Astrocyte of the spinal cord (primary cell): ENCODE measurements around the gene GATC.
"Not testable (repeated sequence)": the region's sequence is repeated elsewhere in the genome, so short reads cannot be mapped to it uniquely, and the experiment has no call there.

Experiments
- DNase-seq: peaks from one replicate; pipeline ENCODE4 v3.0.0; 2011; ENCODE audit warnings: low read depth, low spot score
- H3K4me3 ChIP-seq: 2 replicates; pipeline ENCODE4 v1.5.1; 2011; ENCODE audit warnings: low read depth, mild to moderate bottlenecking, low read length, moderate library complexity
- in situ Hi-C: cut with HindIII; loops from 2 replicates; pipeline ENCODE4 v1.10.0; 2017; ENCODE audit warnings: low sequenced_read_pairs
- TF ChIP-seq, protein P1 (sequence below): IDR thresholded peaks from 2 replicates; pipeline ENCODE4 v1.5.1; 2012; ENCODE audit warnings: low read depth, mild to moderate bottlenecking, low read length, inconsistent platforms

GATC gene

DNA sequence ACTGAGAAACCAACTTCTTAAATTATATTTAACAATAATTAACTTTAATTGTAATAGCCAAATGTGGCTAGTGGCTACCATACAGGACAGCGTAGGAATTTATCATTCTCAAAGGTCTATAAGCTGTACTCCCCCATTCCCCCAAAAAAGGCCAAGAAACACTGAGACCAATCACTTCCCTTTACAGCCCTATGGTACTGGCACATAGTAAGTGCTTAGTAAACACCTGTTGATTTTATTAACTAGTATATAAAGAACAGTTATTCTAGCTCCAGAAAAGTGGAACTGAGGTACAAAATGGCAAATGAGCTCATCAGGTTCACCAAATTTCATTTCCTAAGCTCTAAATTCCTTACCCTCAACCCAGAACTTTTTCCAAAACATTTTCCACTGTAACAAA is 29.4 kb downstream of the GATC start:
- TF ChIP-seq, protein P1, sequence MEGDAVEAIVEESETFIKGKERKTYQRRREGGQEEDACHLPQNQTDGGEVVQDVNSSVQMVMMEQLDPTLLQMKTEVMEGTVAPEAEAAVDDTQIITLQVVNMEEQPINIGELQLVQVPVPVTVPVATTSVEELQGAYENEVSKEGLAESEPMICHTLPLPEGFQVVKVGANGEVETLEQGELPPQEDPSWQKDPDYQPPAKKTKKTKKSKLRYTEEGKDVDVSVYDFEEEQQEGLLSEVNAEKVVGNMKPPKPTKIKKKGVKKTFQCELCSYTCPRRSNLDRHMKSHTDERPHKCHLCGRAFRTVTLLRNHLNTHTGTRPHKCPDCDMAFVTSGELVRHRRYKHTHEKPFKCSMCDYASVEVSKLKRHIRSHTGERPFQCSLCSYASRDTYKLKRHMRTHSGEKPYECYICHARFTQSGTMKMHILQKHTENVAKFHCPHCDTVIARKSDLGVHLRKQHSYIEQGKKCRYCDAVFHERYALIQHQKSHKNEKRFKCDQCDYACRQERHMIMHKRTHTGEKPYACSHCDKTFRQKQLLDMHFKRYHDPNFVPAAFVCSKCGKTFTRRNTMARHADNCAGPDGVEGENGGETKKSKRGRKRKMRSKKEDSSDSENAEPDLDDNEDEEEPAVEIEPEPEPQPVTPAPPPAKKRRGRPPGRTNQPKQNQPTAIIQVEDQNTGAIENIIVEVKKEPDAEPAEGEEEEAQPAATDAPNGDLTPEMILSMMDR, result no peak
- in situ Hi-C loops, result no loop called here
- H3K4me3 ChIP-seq, result no peak overlapping the region
- DNase-seq, result no peak

- in situ Hi-C loops, result no loop called here
- H3K4me3 ChIP-seq, result no peak overlapping the region
- no peak for DNase-seq
- TF ChIP-seq, protein P1, result no peak
Measured at GRCh38 chr12:120479458-120479857, 33.2 kb downstream of the GATC start.

DNA sequence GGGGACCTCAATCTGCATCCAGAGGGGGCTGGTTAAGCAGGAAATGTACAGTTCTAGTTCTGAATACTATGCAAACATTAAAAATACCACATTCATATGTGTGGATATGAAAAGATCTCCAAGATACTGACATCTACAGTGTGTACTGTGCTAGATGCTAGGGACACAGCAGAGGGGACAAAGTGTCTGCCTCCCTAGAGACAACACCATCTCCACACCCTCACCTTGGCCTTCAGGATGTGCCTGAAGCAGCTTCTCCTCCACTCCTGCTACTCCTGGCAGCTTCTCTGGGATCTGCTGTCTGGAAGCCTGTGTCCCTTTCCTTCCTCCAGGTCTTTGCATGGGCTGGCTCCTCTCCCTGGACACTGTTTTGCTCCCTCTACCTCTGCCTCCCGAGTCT is 34.0 kb downstream of the GATC start:
- H3K4me3 ChIP-seq, result no peak overlapping the region
- no peak for DNase-seq
- in situ Hi-C loops, result no loop called here
- TF ChIP-seq, protein P1, result no peak

DNA sequence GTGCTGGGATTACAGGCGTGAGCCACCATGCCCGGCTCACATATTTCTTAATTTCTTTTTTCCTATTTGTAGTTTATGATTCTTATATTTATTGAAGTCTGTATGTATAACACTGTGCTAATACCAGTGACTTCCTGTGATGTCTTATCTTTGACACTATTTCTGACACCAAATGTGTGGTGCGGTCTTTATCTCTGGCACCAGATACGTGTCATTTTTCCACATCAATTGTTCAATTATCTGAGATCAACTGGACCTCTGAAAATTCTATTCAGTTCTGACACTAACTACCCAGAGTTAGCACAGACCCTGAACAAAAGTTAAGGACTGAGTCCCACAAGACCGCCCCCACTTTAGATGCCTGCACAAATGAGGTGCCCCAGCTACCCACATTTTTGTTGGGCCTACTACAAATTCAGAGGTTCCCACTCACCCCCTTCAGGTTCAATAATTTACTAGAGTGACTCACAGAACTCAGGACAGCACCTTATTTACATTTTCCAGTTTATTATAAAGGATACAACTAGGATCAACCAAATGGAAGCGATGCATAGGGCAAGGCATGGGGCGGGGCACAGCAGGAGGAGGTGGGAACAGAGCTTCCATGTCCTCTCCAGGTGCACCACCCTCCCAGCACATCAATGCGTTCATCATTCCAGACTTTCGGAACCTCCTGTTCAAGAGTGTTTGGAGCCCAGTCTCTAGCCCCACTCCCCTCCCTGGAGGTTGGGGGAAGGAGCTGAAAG is 35.0 kb downstream of the GATC start:
- DNase-seq, result no peak
- no peak overlapping the region for H3K4me3 ChIP-seq
- TF ChIP-seq, protein P1, result no peak
- in situ Hi-C loops, result no loop called here

DNA sequence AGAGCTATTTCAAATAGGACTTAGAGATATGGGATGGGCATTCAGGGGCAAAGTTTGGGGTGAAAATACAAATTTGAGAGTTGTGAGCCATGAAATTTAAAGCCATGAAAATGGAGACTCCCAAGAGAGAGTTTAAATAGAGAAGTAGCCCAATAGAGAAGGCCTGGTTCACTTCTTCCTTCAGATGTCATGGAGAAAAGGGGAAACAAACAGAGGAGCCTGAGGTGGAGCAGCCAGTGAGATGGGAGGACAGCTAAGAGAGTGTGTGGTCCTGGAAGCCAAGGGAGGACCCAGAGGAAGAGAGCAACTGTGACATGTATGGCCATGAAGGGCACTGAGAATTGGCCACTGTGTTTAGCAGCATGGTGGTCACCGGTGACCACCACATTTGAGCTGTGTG is 37.4 kb downstream of the GATC start:
- no peak overlapping the region for H3K4me3 ChIP-seq
- TF ChIP-seq, protein P1, result no peak
- in situ Hi-C loops, result no loop called here
- DNase-seq, result no peak

DNA sequence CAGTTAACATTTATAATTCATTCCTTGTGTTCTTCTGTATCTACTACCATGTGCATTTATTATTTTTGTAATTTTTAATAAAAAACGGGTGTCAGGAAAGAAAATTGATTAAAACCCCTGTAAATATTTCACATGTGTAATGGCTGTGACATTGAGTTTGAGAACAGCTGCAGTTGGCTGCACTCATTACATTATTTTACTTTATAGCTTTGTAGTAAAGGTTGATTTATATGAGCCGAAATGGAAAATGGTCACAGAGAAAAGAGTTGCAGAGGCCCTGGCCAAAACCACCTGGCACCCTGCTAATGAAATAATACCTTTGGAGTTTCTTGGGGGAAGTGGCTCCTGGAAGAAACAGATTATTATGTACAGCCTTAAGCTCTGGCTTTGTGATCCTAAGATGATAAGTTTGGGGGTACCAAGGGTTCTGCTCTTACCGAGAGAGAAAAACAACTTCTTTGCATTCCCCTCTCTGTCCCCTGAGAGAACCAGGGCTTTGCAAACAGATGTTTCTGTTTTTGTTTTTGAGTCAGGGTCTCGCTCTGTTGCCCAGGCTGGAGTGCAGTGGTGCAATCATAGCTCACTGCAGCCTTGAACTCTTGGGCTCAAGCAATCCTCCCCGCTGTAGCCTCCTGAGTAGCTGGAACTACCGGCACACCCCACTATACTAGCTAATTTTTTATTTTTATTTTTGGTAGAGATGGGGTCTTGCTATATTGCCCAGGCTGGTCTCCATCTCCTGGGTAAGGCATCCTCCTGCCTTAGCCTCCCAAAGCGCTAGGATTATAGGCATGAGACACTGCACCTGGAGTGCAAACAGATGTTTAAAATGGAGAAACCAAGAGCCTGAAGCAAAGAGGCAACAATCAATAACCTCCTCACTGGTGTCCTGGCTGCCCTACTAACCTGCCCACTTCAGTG is 40.0 kb downstream of the GATC start:
- TF ChIP-seq, protein P1, result no peak
- no peak overlapping the region for H3K4me3 ChIP-seq
- in situ Hi-C loops, result no loop called here
- DNase-seq, result no peak

DNA sequence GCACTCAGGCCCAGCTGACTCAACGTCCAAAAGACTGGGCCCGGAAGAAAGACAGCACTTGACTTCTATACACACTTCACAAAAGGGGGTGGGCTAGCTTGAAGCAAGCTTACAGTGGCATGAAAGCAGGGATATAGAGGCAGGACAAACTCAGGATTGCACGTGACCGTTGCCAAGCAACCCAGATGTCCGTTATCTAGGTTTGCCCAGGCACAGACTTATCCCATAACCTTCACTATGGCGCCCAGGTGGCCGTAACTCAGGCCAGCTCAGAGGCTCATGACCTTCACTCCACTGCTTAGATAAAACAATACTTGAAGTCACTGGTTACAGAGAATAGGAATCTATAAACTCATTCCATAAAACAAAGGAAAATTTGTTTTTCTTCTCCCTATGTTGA is 41.3 kb downstream of the GATC start:
- in situ Hi-C loops, H3K4me3 ChIP-seq: not testable (repeated sequence)

More for the DNA sequence above, 41.3 kb downstream of the GATC start:
- DNase-seq, result not testable (repeated sequence)
